ENCODE measurements around the gene MFRP.
"Not testable (repeated sequence)": the region's sequence is repeated elsewhere in the genome, so short reads cannot be mapped to it uniquely, and the experiment has no call there.

The MFRP gene

GRCh38 chr11:119346605-119347004 is at the start of gene MFRP:
Gene MFRP (minus strand): TSS chr11:119346705. CDS start chr11:119346513, 192 bp downstream.
- DNase-seq, result no peak

GRCh38 chr11:119391275-119391674 is 44.8 kb upstream of the MFRP start:
- DNase-seq, result no peak

- peak; percentile 59 for DNase-seq
Measured at GRCh38 chr11:119389611-119390254, 43.2 kb upstream of the MFRP start.

GRCh38 chr11:119388103-119388502 is 41.6 kb upstream of the MFRP start:
- no peak for DNase-seq

GRCh38 chr11:119384332-119384731 is 37.8 kb upstream of the MFRP start:
- DNase-seq, result no peak

GRCh38 chr11:119382513-119382912 is 36.0 kb upstream of the MFRP start:
- DNase-seq, result not testable (repeated sequence)

GRCh38 chr11:119382101-119382500 is 35.6 kb upstream of the MFRP start:
- no peak for DNase-seq

GRCh38 chr11:119381181-119381988 is 34.9 kb upstream of the MFRP start, which contains the start of gene USP2:
Gene USP2 (minus strand): TSS chr11:119381690. CDS start chr11:119373480, 8,210 bp downstream.
- DNase-seq, result peak; percentile 98

- DNase-seq, result peak; percentile 57
Measured at GRCh38 chr11:119380827-119381180, 34.3 kb upstream of the MFRP start.

GRCh38 chr11:119380160-119380826 is 33.8 kb upstream of the MFRP start:
- no peak for DNase-seq

GRCh38 chr11:119378851-119379465 is 32.5 kb upstream of the MFRP start:
- peak; percentile 22 for DNase-seq

GRCh38 chr11:119377961-119378667 is 31.6 kb upstream of the MFRP start:
- no peak for DNase-seq

- DNase-seq, result peak; percentile 48
Measured at GRCh38 chr11:119377112-119377901, 30.8 kb upstream of the MFRP start.

GRCh38 chr11:119376197-119376847 is 29.8 kb upstream of the MFRP start:
- DNase-seq, result peak; percentile 92

GRCh38 chr11:119375337-119376196 is 29.1 kb upstream of the MFRP start:
- DNase-seq, result no peak

GRCh38 chr11:119374632-119375336 is 28.3 kb upstream of the MFRP start:
- peak; percentile 23 for DNase-seq

- DNase-seq, result peak; percentile 92
Measured at GRCh38 chr11:119373921-119374631, 27.6 kb upstream of the MFRP start.

GRCh38 chr11:119373059-119373920 is 26.8 kb upstream of the MFRP start:
- no peak for DNase-seq

All from NCI-H526 treated with DMSO at 0.1 percent for 48 hours (cell line).